Kidney (tissue), 14 donors: ENCODE measurements around the gene HLTF. TPM values are rescaled to one million over a fixed set of nuclear protein-coding genes. Genes with fewer than 3 reads are reported as not detected.

Experiments
- DNase-seq, 5 donors: peaks; one replicate each; pipeline ENCODE4 v3.0.0-alpha.2; 2013 to 2020
- FAIRE-seq: peaks from 2 replicates; lab custom pipeline; 2012; peaks lifted over from hg19 to GRCh38; lab: Jason Lieb, UNC
- H3K27ac ChIP-seq, 2 donors: one replicate each; pipeline ENCODE4 v1.7.0; 2013; ENCODE audit warnings: low read depth in 2 of 2, low read length in 2 of 2, inconsistent platforms in 1 of 2
- H3K27me3 ChIP-seq: one replicate; pipeline ENCODE4 v1.7.1; 2013; ENCODE audit warnings: low read length, inconsistent platforms; ENCODE audit not compliant: control insufficient read depth, insufficient read depth
- H3K36me3 ChIP-seq, 3 donors: one replicate each; pipeline versions ENCODE4 v1.7.0 to v1.7.1; 2013; ENCODE audit warnings: low read length in 3 of 3, control low read depth in 1 of 3, inconsistent platforms in 1 of 3; ENCODE audit not compliant: insufficient read depth in 3 of 3, control insufficient read depth in 2 of 3
- H3K4me1 ChIP-seq, 3 donors: one replicate each; pipeline versions ENCODE4 v1.7.0 to v1.7.1; 2013; ENCODE audit warnings: low read length in 3 of 3, inconsistent platforms in 1 of 3, low read depth in 1 of 3; ENCODE audit not compliant: control insufficient read depth in 2 of 3, insufficient read depth in 2 of 3
- H3K4me3 ChIP-seq, 3 donors: one replicate each; pipeline versions ENCODE4 v1.7.0 to v1.8.1; 2013; ENCODE audit warnings: low read length in 3 of 3, control low read depth in 1 of 3, inconsistent platforms in 1 of 3
- H3K9ac ChIP-seq, 3 donors: one replicate each; pipeline versions ENCODE4 v1.7.0 to v1.7.1; 2013; ENCODE audit warnings: low read length in 3 of 3, control low read depth in 1 of 3, inconsistent platforms in 1 of 3
- H3K9me3 ChIP-seq, 3 donors: one replicate each; pipeline versions ENCODE4 v1.7.0 to v1.7.1; 2013; ENCODE audit warnings: low read length in 3 of 3, control low read depth in 1 of 3, inconsistent platforms in 1 of 3; ENCODE audit not compliant: control insufficient read depth in 2 of 3, insufficient read depth in 1 of 3
- intact Hi-C: fragments of 100-400 bp; cut with DNase I; formaldehyde crosslinking; loops from one replicate; pipeline ENCODE4 v1.11.1; 2022
- polyA plus RNA-seq: library from polyadenylated mRNA; stranded (reverse); fragments of 350-450 nt; fragmentation: Illumina TruSeq; extraction: RNeasy Lipid Tissue Mini Kit (QIAGEN cat#74804); gene quantifications from one replicate; pipeline ENCODE4 v1.2.3, GENCODE V29; 2014; ENCODE audit warnings: low read depth, low replicate concordance; ENCODE audit not compliant: insufficient read depth
- total RNA-seq: library from RNA; stranded (reverse); fragmentation: NEBNext Ultra II Directional; extraction: Animal tissue kit (Norgen Biotek cat#: 25700); gene quantifications from one replicate; pipeline ENCODE4 v1.2.1, GENCODE V29; 2021
- TF ChIP-seq, protein P1 (sequence below): IDR thresholded peaks from 3 replicates; pipeline ENCODE4 v1.5.1; 2012; ENCODE audit warnings: mild to moderate bottlenecking, moderate library complexity, borderline replicate concordance; ENCODE audit not compliant: insufficient read depth; ENCODE audit errors: extremely low read depth
- donor health status: control.
- donor health status: control.
- donor health status: control.
- donor health status: control.
- donor health status: control.
- donor health status: DM: yes; HTN: yes; CAD: no.
- donor health status: Normal renal cell carcinoma (clear cell type).

HLTF gene
- total and polyA plus RNA-seq, 2 donors from 2014 or later = 10.3 to 30.2 TPM

DNA sequence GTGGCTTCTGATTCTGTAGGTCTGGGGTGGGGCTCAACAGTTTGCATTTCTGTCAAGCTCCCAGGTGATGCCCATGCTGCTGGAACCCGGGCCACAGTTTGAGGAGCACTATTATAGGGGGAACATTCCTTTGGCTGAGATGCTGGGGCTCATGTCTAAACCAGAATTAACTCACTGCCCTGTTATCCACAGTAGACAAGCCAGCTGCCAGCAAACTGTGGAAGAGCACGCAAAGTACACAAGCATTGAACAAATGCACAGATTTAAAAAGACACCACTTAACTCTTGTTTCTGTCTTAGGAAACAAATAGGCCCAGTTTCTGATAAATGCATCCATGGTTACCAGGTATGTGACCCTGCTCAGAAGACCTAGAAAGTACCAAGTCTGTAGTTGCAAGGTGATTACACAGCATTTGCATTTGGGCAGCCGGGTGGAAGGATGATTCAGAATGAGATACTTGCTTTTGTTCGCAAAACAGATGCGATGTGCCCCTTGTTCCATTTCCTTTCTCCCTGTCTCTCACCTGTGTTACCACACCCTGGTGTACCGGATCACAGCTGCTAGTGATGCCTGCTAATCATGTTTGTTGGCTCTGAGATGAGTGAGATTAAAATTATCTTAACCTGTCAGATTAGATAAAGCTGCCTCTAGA is 82.6 kb downstream of the HLTF start:
- Histone ChIP-seq H3K27me3 (no peaks in the 10 kb centered on the region), H3K4me1 (no peaks in the 10 kb centered on the region), H3K27ac (no peak overlapping the region), H3K36me3 (peaks cover 0 to 7% (median 4%) of the 10 kb centered on the region in 3 donors), H3K4me3 (no peak overlapping the region), H3K9ac (no peak overlapping the region), H3K9me3 (no peaks in the 10 kb centered on the region)
- DNase-seq (no peak), FAIRE-seq (no peak)
- TF ChIP-seq, protein P1, sequence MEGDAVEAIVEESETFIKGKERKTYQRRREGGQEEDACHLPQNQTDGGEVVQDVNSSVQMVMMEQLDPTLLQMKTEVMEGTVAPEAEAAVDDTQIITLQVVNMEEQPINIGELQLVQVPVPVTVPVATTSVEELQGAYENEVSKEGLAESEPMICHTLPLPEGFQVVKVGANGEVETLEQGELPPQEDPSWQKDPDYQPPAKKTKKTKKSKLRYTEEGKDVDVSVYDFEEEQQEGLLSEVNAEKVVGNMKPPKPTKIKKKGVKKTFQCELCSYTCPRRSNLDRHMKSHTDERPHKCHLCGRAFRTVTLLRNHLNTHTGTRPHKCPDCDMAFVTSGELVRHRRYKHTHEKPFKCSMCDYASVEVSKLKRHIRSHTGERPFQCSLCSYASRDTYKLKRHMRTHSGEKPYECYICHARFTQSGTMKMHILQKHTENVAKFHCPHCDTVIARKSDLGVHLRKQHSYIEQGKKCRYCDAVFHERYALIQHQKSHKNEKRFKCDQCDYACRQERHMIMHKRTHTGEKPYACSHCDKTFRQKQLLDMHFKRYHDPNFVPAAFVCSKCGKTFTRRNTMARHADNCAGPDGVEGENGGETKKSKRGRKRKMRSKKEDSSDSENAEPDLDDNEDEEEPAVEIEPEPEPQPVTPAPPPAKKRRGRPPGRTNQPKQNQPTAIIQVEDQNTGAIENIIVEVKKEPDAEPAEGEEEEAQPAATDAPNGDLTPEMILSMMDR = no peak
- intact Hi-C loops = no loop called here

DNA sequence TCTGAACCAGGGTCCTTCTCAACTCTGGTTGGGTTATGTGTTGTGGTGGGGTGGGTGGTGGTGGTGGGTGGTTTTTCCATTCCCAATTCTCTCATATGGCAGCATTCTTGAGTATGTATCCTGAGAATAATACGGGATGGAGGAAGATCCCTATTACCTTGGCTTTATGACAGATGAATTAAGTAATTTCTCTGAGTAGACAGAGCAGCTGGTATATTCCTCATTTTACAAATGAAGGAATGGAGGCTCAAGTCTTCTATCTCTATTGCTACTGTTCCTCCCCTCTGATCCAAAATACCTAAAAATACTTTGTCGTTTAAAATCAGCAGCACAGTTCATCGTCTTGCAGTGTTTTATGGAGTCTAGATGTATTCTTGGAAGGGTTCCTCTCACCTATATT is 84.6 kb downstream of the HLTF start:
- no peak overlapping the region for H3K27ac ChIP-seq
- DNase-seq = no peak
- FAIRE-seq = no peak
- no peaks in the 10 kb centered on the region for H3K9me3 ChIP-seq
- TF ChIP-seq, protein P1 = no peak
- peaks cover 0 to 5% (median 3%) of the 10 kb centered on the region in 3 donors for H3K36me3 ChIP-seq
- no peaks in the 10 kb centered on the region for H3K27me3 ChIP-seq
- no peaks in the 10 kb centered on the region for H3K4me1 ChIP-seq
- H3K9ac ChIP-seq = no peak overlapping the region
- intact Hi-C loops = no loop called here
- no peak overlapping the region for H3K4me3 ChIP-seq

DNA sequence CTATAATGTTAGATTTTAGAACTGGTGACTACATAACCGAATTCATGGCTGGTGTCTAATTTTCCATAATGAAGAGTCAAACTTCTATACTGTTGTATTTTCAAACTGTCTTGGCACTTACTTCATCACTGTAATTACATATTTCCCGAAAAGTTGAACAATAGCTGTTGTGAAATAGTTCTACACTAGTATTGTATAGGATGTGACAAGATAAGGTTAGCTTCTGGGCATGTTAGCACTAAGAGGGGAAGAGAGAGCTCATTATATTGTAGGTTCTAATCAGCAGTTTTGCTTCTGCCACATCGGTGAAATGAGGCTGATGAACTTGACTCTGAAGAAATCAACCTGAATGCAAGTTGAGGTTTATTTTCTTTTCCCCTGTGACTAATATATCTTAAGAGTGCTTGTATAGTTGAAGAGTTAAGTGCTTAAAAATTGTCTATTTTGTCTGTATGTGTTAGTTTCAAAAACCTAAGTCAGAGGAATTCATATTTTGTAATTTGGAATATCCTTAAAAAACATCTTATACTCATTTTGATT is 86.1 kb downstream of the HLTF start:
- TF ChIP-seq, protein P1 = no peak
- intact Hi-C loops = no loop called here
- Histone ChIP-seq H3K9me3 (no peaks in the 10 kb centered on the region), H3K4me1 (no peaks in the 10 kb centered on the region), H3K36me3 (peaks cover 0 to 18% (median 16%) of the 10 kb centered on the region in 3 donors), H3K4me3 (no peak overlapping the region), H3K9ac (no peak overlapping the region), H3K27me3 (no peaks in the 10 kb centered on the region), H3K27ac (no peak overlapping the region)
- DNase-seq (no peak), FAIRE-seq (no peak)

DNA sequence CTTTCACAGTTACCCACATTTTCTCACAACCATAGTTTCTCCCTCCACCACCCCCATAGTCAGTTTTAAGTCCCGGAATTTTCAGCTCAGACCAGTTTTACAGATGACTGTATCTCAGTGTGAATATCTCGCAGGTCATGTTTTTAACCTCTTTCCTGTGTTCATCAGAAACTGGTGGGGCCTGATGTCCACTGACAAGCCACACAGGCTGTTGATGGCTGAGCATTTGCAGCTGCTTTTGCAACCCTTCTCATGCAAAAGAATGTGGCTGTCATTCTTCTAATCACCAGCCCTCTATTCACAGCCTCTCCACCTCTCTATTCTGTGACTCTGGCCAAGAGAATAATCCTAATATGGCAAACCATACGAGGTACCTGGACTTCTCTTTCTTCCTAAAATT is 86.5 kb downstream of the HLTF start:
- Histone ChIP-seq H3K4me1 (no peaks in the 10 kb centered on the region), H3K27ac (no peak overlapping the region), H3K36me3 (peaks cover 0 to 20% (median 16%) of the 10 kb centered on the region in 3 donors), H3K9ac (no peak overlapping the region), H3K27me3 (no peaks in the 10 kb centered on the region), H3K4me3 (no peak overlapping the region), H3K9me3 (no peaks in the 10 kb centered on the region)
- DNase-seq = no peak
- intact Hi-C loops = no loop called here
- TF ChIP-seq, protein P1 = no peak
- FAIRE-seq = no peak
